DOHH2 (cell line): ENCODE results near the gene IYD.

Source experiments
- EZH2phosphoT487 ChIP-seq: fragments of 200-600 bp; sonication (generic); IDR thresholded peaks from 2 replicates; pipeline ENCODE4 v1.6.1; 2017; ENCODE audit warnings: borderline replicate concordance, mild to moderate bottlenecking, antibody characterized with exemption, low read length, moderate library complexity, mixed read lengths
- TF ChIP-seq, protein P1 (sequence below): fragments of 200-600 bp; sonication (generic); IDR thresholded peaks from one replicate; pipeline ENCODE4 v1.5.1; 2014; ENCODE audit warnings: antibody characterized with exemption, mild to moderate bottlenecking, low read depth, low read length; ENCODE audit not compliant: poor library complexity, severe bottlenecking

DNA sequence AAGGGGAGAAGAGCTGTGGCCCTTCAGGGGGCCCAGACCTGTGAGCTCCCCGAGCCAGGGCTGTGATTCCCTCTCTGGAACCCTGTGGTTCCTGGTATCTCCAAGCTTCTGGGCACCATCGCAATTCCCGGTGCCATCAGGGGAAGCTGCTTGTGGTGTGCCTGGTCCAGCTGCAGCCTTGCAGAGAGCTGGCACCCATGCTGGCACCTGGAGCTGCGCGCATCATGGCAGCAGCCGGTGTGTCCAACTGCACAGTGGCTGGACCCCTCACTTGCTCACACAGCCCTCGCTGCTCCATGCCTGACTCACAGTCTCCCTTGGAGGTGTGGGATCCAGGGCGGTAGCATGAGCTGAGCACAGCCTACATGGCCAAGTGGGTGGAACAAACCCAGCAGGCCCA lies 56.7 kb downstream of the IYD start:
- TF ChIP-seq, protein P1, sequence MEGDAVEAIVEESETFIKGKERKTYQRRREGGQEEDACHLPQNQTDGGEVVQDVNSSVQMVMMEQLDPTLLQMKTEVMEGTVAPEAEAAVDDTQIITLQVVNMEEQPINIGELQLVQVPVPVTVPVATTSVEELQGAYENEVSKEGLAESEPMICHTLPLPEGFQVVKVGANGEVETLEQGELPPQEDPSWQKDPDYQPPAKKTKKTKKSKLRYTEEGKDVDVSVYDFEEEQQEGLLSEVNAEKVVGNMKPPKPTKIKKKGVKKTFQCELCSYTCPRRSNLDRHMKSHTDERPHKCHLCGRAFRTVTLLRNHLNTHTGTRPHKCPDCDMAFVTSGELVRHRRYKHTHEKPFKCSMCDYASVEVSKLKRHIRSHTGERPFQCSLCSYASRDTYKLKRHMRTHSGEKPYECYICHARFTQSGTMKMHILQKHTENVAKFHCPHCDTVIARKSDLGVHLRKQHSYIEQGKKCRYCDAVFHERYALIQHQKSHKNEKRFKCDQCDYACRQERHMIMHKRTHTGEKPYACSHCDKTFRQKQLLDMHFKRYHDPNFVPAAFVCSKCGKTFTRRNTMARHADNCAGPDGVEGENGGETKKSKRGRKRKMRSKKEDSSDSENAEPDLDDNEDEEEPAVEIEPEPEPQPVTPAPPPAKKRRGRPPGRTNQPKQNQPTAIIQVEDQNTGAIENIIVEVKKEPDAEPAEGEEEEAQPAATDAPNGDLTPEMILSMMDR = no peak
- no peak for TF ChIP-seq EZH2phosphoT487
